Body of pancreas (tissue), 4 donors: ENCODE results near the gene MAP2K5.

Source experiments
- CTCF ChIP-seq, 7 experiments: fragments of 450-650 bp in 4 of 7; fragments of 200-600 bp in 3 of 7; sonication (generic) in 3 of 7; IDR thresholded peaks; one replicate each; pipeline ENCODE4 v1.5.1; 2016 to 2019; ENCODE audit warnings: antibody characterized with exemption in 7 of 7
- POLR2A ChIP-seq, 3 donors: fragments of 450-650 bp; IDR thresholded peaks; one replicate each; pipeline ENCODE4 v1.6.1; 2016; ENCODE audit warnings: antibody characterized with exemption in 3 of 3, mild to moderate bottlenecking in 2 of 3

- TF ChIP-seq CTCF (IDR thresholded peaks at IDR 0.05) (no peak), POLR2A (IDR thresholded peaks at IDR 0.05) (peak; percentile 64 to 90 (median 89))
Measured at GRCh38 chr15:67839929-67840748, 297.6 kb downstream of the MAP2K5 start, which contains the start of gene RNU6-1.
